Fibroblast of skin of left biceps (primary cell): ENCODE data around the gene HIVEP3.
A peak's percentile ranks its signal among the peaks of the same experiment; 100 is the strongest.

Source experiments
- DNase-seq, 2 experiments: peaks; one replicate each; pipeline ENCODE4 v3.0.0-alpha.2; 2013; ENCODE audit warnings: low read depth in 2 of 2

HIVEP3 gene

DNA sequence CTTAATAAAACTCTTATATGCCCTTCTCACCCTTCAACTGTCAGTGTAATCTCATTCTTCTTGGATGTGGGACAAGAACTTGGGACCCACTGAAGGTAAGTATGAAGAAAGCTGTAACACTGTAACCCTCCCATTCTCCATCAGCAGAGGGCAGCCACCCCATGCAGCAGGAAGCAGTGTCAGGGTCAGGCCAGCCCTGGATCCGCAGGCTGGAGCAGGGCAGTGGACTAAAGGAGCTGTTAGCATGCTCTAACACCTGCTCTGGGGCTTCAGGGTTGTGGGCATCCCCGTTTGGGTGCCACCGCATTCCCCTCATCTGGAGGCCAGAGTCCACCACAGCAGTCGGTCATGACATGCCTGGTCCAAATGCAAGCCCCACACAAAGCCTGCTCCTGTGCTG lies 156.5 kb downstream of the HIVEP3 start:
- DNase-seq: no peak

DNA sequence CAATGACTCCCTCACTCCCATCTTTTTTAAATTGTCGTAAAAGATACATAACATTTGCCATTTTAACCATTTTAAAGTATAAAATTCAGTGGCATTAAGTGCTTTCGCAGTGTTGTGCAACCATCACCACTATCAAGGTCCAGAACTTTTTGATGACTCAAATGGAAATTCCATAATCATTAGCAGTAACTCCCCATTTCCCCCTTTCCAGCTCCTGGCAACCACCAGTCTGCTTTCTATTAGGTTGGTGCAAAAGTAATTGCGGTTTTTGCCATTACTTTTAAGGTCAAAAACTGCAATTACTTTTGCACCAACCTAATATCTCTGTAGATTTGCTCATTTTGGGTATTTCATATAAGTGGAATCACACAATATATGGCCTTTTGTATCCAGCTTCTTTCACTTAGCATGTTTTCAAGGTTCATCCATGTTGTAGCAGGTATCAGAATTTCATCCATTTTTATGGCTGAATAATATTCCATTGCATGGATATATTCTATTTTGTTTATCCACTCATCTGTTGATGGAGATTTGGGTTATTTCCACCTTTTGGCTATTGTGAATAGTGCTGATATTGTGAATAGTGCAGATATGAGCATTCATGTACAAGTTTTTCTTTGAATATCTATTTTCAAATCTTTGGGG lies 159.7 kb downstream of the HIVEP3 start:
- DNase-seq: peak; percentile 86 to 89

DNA sequence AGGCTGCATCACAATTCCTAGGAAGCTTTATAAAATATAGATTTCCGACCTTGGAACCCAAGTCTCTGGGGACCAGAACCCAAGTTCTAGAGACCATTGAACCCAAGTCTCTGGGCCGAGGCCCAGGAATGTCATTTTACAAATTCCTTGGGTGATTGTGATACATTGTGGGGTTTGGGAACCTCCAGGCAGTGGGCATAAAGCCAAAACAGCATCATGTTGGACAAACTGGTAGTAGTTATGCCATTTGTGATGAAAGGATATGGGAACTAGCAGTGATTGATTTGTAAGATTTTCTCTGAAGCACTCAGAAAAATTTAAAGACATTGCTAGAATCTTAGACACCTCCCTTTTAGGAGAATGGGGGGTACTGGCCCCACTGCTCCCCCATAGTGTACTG lies 160.2 kb downstream of the HIVEP3 start:
- peak; percentile 59 to 62 for DNase-seq

DNA sequence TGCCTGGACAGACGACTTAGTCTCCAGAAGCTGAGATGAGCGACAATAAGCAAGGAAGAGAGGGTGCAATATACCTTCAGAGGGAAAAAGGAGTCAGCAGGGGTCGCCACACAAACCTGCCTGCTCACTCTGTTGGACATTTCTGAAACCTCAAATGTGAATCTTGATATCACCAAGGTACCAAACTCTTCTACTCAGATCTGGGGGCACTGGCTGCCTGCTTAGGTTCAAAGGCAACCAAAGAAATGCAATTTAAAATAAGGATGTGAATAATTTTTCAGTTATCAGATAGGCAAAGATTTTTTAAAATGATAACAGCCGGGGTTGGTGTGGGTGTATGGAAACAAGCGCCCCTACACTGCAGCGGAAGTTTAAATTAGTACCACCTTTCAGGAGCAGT lies 164.2 kb downstream of the HIVEP3 start:
- no peak for DNase-seq

DNA sequence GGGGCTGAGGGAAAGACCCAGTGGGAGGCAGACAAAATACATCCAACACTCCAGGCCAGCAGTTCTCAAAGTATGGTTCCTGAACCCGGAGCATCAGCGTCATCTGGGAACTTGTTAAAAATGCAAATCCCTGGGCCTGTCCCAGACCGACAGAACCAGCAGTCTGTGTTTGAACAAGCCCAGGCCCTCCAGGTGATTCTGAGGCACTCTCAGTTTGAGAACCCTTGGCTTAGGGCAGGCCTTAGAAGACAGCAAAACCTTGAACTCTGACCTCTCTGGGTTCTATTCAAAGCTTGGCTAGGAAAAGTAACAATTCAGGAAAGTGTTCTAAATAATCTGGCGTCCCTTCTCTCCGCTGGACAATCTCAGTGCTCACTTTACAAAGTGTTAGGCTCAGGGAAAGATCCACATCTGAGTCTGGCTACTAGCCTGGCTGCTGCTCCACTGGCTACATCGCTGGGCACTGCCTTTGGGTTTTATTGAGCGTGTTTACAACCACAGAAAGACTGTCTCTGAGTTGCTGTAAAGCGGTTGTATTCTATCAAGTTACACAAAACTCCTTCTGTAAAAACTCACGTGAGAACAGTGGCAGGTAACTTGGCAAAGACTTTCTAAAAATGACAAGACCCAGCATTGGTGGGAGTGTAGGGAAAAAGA lies 166.1 kb downstream of the HIVEP3 start:
- DNase-seq: no peak

DNA sequence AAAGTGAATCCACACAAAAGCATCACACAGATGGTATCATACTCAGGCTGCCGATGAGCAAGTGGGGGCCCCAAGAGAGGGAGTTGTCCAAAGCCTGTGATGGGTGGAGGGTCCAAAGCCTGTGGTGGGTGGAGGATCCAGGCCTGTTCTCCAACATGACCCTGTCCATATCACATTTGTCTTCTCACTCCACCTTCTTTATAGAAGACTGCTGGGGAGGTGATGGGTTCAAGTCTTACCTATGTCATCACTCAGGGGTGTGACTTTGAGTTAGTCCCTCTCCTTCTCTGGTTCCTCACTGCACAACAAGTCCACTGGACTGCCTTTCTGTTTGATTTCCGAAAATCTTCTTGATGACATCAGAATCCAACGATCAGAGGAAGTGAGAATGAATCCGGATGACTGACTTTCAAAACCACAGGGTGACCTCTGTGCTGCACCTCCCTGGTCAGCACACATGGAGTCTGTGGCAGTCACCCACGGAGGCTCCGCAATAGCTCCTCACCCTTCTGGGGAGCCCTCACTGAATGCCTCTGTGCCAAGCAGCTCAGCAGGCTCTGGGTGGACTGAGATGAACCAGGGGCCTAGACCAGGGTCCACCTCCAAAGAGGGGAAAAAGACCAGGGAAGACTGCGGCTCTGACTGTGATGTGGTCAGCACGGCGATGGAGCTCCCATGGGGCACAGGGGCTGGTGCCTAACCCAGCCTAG lies 166.8 kb downstream of the HIVEP3 start:
- DNase-seq: no peak

DNA sequence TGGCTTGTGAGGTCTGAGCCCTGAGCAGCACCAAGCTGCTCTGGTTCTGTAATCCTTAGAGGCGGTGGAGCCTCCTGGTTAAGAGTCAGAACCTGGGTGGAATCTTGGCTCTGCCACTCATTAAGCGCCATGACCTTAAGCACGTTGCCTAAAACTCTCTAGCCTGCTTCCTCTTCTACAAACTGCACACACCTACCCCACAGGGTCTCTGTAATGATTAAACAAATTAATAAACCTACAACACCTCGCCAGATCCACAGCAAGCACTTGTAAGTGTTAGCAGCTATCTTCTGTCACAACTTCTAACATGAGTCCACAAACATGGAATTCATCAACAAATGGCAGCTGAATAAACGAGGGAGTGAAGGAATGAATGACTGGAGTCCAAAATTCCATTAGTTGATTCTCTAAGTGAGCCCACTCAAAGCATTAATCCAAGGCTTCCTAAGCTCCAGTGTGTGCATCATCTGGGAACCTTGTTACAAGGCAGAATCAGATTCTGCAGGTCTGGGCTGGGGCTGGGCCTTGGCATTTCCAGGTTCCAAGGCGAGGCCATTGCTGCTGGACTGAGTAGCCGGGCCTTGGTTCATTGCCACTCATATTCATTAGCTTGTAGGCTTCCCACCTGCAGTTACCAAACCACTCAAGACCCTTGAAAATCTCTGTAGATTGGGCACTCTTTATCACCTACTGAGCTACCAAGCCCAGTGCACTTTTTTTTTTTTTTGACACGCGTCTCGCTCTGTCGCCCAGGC lies 168.6 kb downstream of the HIVEP3 start:
- no peak for DNase-seq

DNA sequence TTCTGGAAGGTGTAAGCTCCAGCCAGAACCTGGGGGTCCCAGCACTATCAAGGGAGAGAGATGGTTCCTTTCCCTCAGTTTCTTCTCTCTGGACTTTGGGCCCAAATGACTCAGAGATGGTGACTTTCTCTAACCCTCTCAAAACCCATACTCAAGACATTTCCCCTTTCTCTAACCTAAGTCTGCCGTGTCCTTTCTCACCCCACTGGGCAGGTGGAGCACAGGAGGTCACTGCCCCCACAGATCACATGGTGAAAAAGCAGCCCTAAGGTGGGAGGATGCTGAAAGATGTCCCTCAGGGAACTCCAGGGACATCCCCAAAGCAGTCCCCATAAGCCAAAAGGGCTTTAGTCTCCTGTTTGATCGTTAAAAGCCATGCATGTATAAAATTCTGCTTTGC lies 173.7 kb downstream of the HIVEP3 start:
- no peak for DNase-seq

DNA sequence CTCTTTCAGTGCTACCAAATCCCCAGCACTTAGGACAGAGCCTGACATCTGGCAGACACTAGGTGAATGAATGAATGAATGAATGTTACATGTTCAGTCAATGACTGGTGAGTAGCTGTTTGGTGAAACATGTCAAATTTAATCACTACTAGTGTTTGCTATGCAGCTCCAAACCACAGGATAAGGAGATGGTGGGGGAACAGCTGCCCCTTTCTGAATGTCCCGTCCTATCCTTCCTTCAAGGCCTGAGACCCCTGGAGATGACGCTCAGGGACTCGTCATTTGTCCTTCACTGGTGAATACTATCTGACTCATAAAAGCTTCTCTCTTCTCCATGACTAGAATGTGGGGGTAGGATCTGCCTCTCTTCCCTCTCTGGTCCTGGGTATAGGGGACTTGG lies 175.4 kb downstream of the HIVEP3 start:
- DNase-seq: no peak

DNA sequence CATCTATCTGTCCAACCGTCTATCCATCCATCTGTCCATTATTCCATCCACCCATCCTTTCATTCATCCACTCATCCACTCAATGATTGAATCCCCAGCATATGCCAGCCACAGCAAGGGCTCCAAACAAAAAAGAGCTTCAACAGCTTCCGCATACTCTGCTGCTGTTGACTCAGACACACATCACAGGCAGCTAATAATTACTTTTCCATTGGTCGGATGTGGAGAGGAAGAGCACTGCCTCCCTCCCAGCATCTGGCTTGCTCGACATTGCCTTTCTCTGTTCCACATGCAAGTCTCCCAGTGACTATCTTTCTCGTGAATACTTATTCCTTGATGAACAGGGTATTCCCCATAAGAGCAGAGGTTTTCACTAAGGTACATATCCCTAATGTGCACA lies 176.5 kb downstream of the HIVEP3 start:
- DNase-seq: peak; percentile 75 to 77

DNA sequence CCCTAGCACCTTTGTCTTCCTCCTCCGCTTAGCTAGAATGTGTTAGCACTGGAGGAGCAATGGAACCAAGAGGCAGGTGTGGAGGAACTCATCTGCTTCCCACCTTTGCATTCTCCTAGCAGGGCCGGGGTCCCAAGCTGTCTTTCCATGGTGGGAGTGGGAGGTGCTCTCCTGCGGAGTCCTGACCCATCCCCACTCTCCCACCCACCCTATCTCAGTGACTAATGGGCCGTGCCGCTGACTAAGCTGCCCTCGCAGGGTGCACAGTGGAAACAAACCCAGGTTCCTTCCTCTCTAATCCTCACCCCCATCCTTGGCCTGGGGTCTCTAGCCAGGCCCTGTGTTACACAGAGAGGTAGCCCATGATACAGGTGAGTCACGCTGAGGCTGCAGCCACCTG lies 177.5 kb downstream of the HIVEP3 start:
- no peak for DNase-seq

DNA sequence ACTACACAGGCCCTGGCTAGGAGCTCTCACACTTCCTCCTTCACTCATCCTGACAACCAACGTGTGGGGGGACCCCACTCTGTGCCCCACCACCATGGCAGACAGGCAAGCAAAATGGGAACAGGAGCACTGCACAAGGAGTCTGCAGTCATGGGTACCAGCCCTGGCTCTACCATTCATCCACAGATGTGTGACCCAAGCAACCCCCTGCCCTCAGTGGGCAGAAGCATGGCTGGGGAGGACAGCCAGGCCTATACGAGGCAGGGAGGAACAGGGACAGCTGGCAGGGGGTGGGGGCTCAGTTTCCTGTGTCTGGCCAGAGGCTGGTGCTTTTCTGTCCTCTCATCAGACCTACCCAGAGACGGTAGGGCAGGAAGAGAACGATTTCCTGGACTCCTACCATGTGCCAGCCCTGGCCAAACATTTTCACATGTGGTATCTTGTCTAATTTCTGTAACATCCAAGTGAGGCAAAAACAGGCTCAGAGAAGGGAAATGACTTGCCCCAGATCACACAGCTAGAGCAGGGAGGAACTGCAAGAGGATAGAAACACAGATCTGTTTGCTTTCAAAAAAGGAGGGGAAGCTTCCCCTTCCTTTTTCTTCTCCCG lies 178.0 kb downstream of the HIVEP3 start:
- DNase-seq: no peak

DNA sequence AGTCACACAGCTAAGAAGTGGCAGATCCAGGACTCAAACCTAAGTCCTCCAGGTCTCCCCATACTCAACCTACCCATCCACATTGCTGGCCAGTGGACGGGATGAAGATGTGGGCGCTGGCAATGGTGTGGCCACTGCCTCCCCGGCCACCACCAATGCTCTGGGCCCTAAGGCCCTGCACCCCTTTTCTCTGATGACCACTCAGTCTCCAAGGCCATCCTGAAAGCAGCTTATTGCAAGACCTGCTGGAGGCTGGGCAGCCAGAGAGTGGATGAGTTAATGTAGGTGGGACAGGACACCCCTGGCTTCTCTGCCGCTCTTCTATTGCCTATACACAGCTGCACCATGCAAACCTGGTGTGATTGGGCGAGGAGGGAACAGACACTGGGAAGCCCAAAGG lies 178.7 kb downstream of the HIVEP3 start:
- no peak for DNase-seq

DNA sequence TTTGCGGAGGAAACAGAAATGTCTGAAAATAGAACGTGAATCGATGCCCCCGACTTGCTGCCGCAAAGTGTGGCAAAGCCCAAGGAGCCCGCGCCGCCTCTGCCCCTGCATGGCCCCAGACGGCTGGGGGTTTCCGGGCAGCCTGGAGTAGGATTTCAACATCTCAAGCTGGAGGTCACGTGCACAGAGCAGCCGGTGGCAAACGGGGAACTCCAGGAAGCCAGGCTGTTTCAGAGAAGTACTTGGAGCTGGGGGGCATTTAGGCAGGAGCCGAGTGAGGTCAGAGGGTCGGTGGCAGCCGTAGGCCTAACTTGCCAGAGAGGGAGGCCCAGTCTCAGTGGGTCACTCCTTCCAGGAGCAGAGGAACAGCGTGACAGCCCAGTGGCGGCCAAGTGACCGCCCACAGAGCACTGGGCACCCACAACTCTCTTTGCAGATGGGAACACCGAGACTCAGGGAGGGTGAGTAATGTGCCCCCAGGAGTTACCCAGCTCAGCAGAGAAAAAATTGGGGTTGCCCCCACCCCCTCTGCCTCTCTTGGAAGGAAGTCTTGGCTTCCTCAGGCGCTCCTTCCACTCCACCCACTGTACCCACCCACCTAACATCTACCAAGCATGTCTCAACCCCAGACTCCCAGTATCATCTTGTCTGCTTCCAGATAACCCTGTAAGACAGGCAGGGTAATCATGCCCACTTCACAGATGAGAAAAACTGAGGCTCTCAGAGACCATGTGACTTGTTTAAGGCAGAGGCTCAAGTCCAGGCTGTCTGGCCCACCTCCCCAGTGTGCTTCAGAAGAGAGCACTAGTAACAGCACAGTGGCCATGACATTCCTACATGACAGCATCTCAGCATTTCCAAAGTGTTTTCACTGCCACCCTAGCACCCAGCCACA lies 179.4 kb downstream of the HIVEP3 start:
- peak in 1 of 2 experiments; percentile 33 for DNase-seq

DNA sequence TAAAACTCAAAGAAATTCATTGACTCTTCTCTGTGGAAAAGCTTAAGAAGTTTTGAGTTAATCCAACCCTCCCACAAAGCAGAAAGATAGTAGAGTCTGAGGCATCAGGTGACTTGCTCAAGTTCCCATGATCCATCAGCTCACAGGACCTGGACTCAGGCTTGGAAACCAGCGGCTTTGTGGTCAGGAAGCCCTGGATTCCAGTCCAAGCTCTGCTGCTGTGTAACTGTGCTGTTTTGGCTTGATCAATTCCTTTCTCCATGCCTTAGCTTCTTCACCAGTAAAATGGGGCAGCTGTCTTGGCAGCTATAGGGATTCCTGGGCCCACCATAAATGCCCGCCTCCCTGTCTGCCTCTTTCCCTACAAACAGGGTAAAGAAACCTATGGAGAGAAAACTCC lies 180.2 kb downstream of the HIVEP3 start:
- no peak for DNase-seq

DNA sequence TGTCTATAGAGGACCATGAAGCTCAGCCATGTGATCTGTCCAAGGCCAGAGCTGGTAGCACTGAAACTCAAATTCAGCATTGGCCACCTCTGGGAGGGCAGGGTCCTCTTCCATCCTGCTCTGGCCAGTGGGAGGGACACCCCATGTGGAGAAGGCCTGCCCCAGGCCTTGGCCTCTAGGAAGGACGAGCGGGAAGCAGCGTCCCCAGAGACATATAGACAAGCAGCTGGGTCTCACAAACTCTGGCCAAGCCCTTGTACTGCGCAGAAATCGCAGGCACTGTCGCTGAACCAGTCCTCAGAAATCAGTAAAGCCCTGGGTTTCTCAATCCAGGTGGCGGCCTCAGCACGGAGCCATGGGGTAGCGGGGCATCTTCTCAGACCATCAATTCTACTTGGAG lies 180.7 kb downstream of the HIVEP3 start:
- no peak for DNase-seq

DNA sequence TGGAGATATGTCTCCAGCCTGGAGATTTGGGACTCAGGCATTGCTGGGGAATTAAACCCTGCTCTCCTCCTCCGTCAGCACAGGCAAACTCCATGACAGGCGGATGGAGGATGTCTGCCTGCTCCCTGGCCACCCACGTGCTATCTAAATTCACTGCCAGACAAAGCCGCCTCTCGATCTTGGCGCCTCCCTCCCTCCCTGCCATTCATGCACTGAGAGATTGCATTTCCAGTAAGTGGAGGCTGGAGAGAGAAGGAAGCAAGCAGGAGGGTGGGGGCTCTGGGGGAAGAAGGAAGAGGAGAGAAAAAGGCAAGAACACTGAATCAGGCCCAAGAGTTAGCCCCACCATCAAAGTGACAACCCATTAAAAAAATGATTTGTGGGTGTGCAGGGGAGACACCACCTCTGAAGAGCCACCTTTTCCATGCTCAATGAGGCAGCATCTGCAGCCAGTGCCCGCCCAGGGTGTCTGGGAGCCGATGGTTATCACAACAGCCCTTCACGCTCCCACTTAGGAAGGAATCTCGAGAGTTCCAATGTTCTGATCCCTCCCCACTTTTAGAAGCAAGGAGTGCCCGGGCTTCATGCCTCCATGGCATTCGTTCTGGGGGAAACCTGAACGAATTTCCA lies 183.0 kb downstream of the HIVEP3 start:
- no peak for DNase-seq

DNA sequence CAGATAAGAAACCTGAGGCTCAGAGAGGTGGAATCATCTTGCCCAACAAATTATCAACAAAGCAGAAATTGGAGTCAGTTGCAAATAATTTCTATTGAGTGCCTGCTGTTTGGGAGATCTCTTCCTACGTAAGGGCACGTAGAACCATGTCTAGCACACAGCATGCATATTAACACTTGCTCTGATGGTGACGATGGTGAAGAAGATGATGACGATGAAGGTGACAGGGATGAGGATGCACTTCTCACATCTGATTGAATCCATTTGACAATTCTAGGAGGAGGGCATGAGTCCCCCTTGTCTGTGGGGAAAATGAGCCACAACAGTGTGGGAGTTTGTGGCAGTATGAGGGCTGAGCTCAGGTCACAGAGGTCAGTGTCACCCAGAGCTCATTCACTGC lies 183.6 kb downstream of the HIVEP3 start:
- no peak for DNase-seq

DNA sequence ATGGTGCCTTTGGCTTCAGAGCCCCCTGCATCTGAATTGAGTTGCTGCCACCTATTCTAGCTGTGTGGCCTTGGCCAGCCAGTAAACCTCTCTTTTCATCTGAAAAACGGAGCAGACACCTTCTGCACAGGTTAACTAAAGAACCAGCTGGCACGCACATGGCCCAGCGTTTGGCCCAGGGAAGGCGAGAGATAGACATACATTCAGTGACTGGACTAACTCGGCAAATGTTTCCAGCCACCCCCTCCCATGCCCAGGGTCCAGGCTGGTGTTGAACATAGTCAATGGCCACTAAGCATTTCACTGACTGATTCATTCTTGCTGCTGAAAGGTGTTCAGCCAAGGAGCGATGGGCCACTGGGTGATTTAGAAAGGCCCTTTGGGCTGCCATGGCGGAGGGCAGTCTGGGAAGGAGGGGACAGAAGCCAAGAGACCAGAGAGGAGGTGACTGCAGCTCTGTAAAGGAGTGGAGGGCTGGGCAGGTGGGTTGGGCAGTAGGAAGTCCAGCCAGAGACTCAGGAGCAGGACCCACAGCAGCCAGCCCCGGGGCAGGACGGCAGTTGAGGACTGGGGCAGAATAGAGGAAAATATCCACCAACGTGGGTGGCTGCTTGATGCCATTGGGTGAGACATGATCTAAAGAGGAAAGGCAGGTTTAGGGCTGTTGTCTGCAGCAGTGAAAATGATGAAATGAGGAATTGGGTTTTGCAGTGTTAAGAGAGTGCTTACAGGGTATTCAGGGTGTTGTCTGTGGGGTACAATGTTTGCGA lies 184.3 kb downstream of the HIVEP3 start:
- no peak for DNase-seq

DNA sequence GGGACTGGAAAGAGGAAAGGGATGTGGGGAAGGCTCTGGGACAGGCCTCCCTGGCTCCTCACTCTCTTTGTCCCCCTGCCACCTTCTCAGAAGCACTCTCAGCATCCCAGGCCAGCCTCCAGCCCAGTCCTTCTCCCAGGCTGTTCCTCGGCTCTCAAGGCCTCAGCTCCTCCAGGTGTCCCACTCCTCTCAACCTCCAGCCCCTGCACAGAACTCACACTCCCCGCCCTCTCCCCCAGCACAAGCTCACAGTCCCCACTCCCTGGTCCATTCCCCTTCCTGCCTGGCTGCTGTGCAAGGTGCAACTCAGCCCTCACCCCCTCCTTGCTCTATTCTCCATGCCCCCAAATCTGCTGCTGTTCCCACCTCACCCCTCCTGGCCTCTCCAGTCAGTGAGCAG lies 185.0 kb downstream of the HIVEP3 start:
- no peak for DNase-seq
